ENCODE data around the gene CLMP.
"Not testable (repeated sequence)": the region's sequence is repeated elsewhere in the genome, so short reads cannot be mapped to it uniquely, and the experiment has no call there.

The CLMP gene

DNA sequence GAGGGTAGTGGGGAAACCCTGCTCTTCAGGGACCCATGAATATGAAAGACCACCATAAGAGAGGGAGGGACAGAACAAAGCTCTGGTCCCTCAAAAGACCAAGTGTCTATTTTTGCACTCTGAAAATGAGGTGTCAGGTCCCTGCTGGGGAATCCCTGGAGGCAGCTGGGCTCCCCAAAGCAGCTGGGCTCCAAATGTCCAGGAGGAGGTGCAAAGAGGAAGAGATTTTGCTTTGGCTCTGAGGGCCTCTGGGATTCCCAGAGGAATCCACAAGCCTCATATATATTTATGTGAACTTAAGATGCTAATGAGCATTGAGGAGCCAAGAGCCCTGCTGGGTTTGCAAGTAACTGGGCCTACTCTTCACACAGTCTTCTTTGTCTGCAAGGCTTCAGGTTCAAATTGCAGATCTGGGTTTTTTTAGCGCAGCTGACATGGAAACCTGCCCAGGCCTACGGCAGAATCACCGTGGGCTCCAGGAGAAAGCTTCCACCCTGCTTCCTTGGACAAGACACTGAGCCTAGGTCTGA lies 26.0 kb downstream of the CLMP start:
- no peak for DNase-seq (ENCODE audit: low read depth)

DNA sequence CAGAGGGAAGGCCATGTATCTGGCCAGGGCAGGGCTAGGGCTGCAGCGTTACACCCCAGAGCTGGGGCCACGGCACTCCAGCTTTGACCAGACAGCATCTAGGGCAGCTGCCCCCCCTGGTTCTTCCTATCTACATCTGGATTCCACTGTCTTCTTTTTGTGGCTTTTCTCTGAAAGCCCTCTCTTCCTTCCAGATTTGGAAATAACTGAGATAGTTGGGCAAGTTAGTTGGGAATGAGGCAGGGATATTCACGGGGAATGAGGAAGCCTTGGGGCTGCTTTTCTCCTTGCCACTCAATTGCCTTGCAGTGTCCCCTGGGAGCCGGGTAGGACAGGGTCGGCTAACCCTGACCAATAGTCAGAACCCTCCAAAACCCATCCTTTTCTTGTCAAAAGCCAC lies 26.8 kb downstream of the CLMP start:
- no peak for DNase-seq (ENCODE audit: low read depth)

DNA sequence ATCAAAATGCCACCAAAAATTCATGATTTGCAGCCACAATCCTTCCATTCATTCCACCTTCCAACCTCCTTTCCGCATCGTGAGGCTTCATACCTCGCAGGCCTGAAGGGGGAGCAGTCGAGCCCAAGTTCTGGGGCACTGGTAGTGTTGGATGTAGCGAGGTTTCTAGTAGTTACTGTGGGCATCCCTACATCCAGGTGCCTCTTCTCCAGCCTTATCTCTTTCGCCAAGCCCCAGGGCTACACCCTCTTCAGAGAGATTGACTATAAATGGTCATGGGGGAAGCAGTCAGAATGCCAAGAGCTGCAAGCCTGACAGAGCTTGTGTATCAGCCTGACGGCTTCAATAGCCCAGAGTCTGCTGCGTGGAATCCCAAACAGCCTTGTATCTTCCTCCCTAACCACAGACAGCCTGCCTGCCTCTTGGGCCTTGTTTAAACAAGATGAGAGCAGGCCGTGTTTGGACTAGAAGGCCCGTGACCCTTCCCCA lies 28.9 kb downstream of the CLMP start:
- no peak for DNase-seq (ENCODE audit: low read depth)

- DNase-seq (ENCODE audit: low read depth) = no peak
These were observed 30.2 kb downstream of the CLMP start for GRCh38 chr11:123164732-123165450.

DNA sequence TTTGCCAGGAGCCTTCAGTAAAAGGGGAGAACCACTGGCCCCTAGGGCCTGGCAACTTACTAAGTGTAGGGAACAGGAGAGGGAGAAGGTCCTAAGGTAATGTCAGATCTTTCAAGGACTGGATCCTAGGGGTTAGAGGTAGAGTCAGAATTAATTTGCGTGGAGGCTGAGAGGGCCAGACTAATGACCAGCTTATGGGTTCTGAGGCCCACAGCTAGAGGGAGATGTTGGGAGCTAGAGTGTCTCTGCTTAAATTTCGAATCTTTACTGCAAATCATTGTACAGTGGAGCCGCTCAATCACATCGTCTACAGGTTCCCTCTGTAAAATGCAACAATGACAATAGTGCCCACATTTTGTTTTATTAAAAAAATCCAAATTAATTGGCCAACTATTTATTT lies 31.4 kb downstream of the CLMP start:
- DNase-seq (ENCODE audit: low read depth) = no peak

DNA sequence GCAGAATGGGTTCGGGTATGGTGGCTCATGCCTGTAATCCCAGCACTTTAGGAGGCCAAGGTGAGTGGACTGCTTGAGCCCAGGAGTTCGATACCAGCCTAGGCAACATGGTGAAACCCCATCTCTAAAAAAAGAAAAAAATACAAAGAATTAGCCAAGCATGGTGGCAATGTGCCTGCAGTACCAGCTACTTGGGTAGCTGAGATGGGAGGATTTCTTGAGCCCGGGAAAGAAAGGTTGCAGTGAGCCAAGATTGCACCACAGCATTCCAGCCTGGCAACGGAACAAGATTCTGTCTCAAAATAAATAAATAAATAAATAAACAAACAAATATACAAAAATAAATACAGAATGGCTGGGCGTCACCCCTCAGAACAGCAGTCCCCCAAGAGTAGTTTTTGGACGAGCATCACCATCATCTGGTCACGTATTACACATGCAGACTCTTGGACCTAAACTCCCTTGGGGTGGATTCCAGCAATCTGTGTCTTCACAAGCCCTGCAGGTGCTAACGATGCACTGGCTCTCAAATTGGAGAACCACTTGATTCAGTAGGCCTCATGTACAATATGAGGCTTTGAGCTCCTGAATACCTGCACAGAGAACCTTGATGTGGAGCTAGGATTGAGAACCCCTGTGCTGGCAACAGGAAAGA lies 33.5 kb downstream of the CLMP start:
- no peak for DNase-seq (ENCODE audit: low read depth)

DNA sequence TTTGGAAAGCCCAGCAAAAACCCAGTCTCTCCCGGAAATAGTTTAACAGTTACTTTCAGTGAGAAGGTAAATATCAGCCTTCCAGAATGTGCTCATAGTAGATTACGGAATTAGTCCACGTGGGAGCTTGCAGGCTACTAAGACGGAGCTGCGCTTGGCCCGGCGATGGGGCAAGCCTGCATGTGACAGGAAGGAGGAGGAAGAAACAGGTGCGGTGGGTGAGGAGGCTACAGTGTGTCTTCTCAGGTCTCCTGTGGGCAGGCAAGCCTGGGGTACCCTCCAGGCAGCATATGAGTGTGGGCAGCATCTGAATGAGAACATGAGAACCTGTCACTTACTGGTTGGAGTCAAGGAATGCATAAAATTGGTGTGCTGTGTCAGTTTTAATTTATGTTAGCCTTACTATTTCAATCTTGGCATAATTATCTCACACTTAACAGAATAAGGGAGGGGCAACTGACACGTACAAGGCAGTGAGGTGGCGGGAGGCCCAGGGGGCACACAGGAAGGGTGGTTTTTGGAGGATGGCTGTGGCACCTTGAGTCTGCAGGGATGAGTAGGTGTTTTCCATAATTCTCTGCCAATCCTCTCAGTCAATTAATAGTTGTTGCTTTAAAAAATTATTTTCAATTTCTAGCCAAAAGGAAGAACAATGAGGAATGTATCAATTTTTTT lies 35.7 kb downstream of the CLMP start:
- no peak for DNase-seq (ENCODE audit: low read depth)

DNA sequence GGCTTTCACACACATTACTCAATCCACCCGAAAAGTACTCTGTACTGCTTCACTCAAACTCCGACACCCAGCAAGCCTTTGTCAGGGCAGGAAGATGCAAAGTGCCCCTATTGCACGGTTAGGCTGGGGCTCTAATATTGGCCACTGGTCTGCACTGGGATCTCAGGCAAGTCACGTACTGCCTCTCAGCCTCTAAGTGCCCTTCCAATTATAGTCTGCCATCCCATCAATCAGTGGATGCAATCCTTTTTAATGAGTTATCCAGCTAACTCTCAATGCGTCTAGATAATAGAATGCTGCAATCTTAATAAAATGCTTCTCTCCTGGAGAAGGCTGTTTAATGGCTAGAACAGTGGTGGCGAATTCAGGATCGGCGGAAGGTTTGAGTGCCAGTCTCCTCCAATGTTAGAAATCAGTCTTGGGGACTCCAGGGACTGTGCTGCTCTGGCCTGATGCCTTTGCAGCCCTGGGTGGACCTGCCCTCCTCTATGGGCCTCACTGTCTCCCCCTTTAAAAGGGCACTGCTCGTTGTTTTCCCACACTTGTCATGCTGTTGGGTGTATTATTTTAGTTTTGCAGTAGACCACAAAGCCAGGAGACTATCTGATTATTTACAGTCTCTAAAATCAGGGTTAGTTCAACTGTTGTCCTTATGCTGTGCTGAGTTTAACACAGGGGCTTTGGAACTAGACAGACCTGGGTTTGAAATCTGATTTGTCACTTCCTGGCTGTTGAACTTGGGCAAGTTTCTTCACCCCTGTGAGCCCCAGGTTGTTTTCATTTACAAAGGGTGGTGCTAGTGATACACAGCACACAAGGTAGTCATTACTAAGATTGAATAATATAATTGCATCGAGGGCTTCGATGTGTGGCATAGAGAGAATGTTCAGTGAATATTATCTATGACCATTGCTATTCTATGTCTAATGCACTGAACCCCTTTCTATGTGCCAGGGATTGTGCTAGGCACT lies 36.7 kb downstream of the CLMP start:
- DNase-seq (ENCODE audit: low read depth) = no peak

DNA sequence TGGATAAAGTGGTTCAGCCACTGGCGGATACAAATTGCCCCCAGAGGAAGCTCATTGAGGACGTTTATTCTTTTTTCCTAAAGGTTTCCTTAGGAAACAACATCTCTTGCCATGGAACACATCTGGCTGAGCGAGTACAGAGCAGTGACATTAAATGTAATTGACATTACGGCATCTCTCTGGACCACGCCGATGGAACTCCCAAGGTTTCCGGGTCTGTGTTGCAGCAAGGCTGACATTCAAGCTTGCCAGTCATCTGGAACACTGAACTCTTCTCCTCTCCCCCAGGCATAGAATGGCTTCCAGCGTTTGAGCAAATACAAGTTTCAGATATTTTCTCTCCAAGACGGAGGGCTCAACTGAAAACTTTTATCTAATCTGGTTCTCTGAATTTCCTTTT lies 42.1 kb downstream of the CLMP start:
- no peak for DNase-seq (ENCODE audit: low read depth)

GRCh38 chr11:123152346-123152745 lies 42.7 kb downstream of the CLMP start:
- DNase-seq (ENCODE audit: low read depth) = not testable (repeated sequence)

DNA sequence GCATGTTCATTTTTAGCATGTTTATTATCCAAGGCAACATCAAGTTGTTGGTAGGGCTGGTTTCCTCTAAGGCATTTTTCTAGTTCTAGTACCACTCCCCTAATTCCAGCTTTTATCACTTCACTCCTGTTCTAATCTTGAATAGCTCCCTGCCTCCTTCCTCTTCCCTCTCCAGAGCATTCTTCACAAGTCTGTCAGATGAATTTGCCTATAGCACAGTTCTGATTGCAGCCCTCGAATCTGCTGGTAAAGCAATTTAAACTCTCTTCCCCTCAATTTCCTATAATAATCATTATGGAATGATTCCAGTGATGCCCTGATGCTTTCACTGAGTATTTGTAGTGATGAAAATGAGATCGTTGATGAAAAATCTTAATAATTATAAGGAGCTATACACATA lies 43.3 kb downstream of the CLMP start:
- DNase-seq (ENCODE audit: low read depth) = no peak

- no peak for DNase-seq (ENCODE audit: low read depth)
These were observed 43.7 kb downstream of the CLMP start for GRCh38 chr11:123151366-123151765.

DNA sequence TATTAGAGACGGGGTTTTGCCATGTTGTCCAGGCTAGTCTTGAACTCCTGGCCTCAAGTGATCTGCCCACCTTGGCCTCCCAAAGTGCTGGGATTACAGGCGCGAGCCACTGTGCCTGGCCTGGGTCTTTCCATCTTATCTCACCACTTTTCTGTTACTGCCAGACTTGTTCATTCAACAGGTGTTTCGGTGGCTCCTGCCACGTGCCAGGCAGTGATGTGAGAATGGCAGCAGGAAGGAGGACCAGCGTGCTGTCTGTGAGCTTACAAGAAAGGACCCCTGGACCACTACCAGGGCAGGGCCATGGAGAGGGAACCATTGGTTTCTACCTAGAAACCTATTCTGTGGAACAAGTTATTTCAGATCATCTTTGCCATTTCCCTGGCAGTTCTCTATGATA lies 44.2 kb downstream of the CLMP start:
- no peak for DNase-seq (ENCODE audit: low read depth)

DNA sequence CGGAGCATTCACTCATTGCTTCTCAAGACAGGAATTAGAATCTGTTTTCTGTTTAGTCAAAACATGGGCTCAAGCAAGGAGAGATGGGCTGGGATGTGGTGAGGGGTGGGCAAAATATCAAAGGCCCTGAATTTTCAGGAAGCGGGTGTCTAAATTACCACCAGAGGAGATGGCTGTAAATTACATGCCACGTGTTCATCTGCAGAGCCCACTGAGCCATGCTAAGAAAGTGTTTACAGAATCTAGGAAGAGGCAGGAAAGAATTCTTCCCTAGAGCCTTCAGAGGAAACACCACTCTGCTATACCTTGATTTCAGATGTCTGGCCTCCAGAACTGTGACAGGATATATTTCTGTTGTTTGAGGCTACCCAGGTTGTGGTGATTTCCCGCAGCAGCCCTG lies 46.1 kb downstream of the CLMP start:
- no peak for DNase-seq (ENCODE audit: low read depth)

DNA sequence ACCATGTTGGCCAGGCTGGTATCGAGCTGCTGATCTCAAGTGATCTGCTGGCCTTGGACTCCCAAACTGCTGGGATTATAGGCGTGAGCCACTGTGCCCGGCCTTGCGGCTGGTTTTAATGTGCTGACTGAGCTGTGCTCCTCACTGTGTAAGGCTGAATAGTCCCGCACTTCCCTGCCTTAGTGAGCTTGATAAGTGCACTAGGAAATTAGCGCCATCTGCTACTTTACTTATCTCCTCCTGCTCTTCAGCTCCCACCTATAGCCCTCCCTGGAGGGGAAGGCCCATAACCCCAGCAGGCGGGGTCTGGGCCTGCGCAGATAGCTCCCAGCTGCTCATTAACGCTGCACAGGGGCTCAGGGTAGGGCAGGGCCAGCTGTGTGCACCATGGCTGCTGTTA lies 49.4 kb downstream of the CLMP start:
- no peak for DNase-seq (ENCODE audit: low read depth)

- DNase-seq (ENCODE audit: low read depth) = no peak
These were observed 49.8 kb downstream of the CLMP start for GRCh38 chr11:123145220-123145619.

GRCh38 chr11:123144707-123145106 lies 50.3 kb downstream of the CLMP start:
- no peak for DNase-seq (ENCODE audit: low read depth)

- no peak for DNase-seq (ENCODE audit: low read depth)
These were observed 51.1 kb downstream of the CLMP start for GRCh38 chr11:123143921-123144320.

GRCh38 chr11:123143476-123143875 lies 51.6 kb downstream of the CLMP start:
- no peak for DNase-seq (ENCODE audit: low read depth)

DNA sequence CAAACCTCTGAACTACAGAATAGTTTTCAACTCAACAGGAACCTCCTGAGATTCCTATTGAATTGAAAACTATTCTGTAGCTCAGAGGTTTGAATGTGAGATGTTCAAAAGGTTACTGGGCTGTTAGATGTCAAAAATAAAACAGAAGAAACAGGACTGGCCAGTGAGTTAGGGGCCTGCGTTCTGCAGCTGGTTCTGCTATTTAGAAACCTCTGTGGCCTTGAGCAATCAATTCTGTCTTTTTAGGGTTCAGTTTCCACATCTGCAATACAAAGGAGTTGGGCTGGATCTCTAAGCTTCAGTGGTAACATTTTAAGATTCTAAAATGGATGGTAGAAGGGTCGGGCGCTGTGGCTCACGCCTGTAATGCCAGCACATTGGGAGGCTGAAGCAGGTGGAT lies 55.8 kb downstream of the CLMP start:
- no peak for DNase-seq (ENCODE audit: low read depth)

DNA sequence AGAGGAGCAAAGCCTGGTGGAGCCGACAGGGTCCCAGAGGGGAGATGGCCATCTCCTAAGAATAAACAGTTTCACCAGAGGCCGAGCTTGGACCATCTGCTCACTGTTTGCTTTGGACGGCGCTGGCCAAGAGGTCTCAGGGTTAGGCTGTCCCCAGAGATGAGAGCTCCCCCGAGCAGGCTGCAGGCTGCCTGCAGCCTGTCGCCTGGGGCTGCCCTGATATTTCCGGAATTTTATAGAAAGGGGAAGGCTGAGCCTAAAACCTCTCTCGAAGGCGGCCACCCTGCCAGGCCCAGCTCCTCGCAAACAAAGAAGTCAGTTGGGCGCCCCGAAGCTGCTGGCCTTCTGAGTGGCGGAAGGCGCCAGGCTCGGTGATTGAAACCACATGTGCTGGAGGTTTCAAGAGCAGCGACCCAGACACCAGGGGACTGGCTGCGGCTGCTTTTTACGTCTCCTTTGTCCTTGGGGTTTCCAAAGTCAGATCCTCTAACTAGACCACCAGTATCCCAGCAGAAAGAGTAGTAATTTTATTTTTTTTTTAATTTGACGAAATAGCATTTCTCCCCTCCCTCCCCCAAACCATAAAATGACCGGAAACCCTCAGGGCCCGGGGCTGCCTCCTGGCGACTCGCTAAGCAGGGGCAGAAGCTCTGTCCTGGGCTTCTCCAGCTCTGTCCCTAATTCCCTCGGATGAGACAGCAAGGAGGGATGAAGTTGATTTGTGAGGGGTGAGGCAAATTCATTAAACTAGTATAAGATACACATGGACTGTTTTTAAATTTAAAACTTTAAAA lies 57.4 kb downstream of the CLMP start:
- DNase-seq (ENCODE audit: low read depth) = no peak

Measured in CMK (cell line).